Left lung (tissue), 10 donors: ENCODE measurements around the gene PLEKHG4B. TPM values are rescaled to one million over a fixed set of nuclear protein-coding genes. Genes with fewer than 3 reads are reported as not detected.
"Not testable (repeated sequence)": the region's sequence is repeated elsewhere in the genome, so short reads cannot be mapped to it uniquely, and the experiment has no call there.

Experiments
- ATAC-seq: fragments of 200-7000 bp; cut with Tn5 transposase; one replicate; pipeline ENCODE4 v1.9.1; 2020; ENCODE audit warnings: moderate library complexity
- DNase-seq, 4 donors: peaks; one replicate each; pipeline ENCODE4 v3.0.0-alpha.2; 2013 to 2020
- H3K27ac ChIP-seq, 2 donors: fragments of 200-600 bp; sonication (generic) in 1 of 2; one replicate each; pipeline versions ENCODE4 v1.5.0 to v1.8.0; 2020 to 2021
- H3K27me3 ChIP-seq, 2 donors: fragments of 200-600 bp; sonication (generic) in 1 of 2; one replicate each; pipeline versions ENCODE4 v1.5.0 to v1.8.0; 2020 to 2021
- H3K36me3 ChIP-seq, 2 donors: fragments of 200-600 bp; sonication (generic) in 1 of 2; one replicate each; pipeline versions ENCODE4 v1.5.0 to v1.8.0; 2020 to 2021
- H3K4me1 ChIP-seq, 2 donors: fragments of 200-600 bp; one replicate each; pipeline ENCODE4 v1.8.0; 2021
- H3K4me3 ChIP-seq, 2 donors: fragments of 200-600 bp; sonication (generic) in 1 of 2; one replicate each; pipeline versions ENCODE4 v1.5.0 to v1.8.0; 2020 to 2021; ENCODE audit warnings: mild to moderate bottlenecking in 1 of 2
- H3K9me3 ChIP-seq, 2 donors: fragments of 200-600 bp; sonication (generic) in 1 of 2; one replicate each; pipeline versions ENCODE4 v1.5.0 to v1.8.0; 2020 to 2021
- CTCF ChIP-seq, 2 donors: fragments of 200-600 bp; sonication (generic) in 1 of 2; IDR thresholded peaks; one replicate each; pipeline versions ENCODE4 v1.5.0 to v1.8.0; 2021; ENCODE audit warnings: antibody characterized with exemption in 2 of 2
- intact Hi-C, 2 donors: fragments of 100-400 bp; cut with DNase I; formaldehyde crosslinking; loops; one replicate each; pipeline versions ENCODE4 v1.11.2 to v1.14.2; 2022
- polyA plus RNA-seq, 6 donors: library from polyadenylated mRNA; unstranded; fragments of 120-200 nt; gene quantifications; one replicate each; pipeline ENCODE4 v1.2.1, GENCODE V29; 2013; ENCODE audit not compliant: insufficient read length in 6 of 6
- total RNA-seq, 2 donors: library from RNA; stranded (reverse); fragmentation: NEBNext Ultra II Directional; extraction: Animal tissue kit (Norgen Biotek cat#: 25700); gene quantifications; one replicate each; pipeline ENCODE4 v1.2.1, GENCODE V29; 2021
- donor health status: DM: no; HTN: yes; CAD: no.
- donor health status: DM: no; HTN: no; CAD: no.

PLEKHG4B gene
- total and polyA plus RNA-seq, 8 donors, result 1.2 to 19.5 (median 15.5) TPM

GRCh38 chr5:225334-225733 is 133.4 kb downstream of the PLEKHG4B start:
- TF ChIP-seq CTCF (IDR thresholded peaks at IDR 0.05), result no peak
- ATAC-seq (no peak), DNase-seq (no peak)
- no peak overlapping the region for H3K27ac ChIP-seq
- peaks cover 0 to 63% of the 10 kb centered on the region in 2 donors for H3K36me3 ChIP-seq
- intact Hi-C loops, result no loop called here
- peaks cover 0 to 24% of the 10 kb centered on the region in 2 donors for H3K4me1 ChIP-seq
- H3K9me3 ChIP-seq, result no peaks in the 10 kb centered on the region
- no peak overlapping the region for H3K4me3 ChIP-seq
- no peaks in the 10 kb centered on the region for H3K27me3 ChIP-seq

- H3K4me3 ChIP-seq, H3K27me3 ChIP-seq, H3K27ac ChIP-seq, DNase-seq, ATAC-seq, H3K9me3 ChIP-seq, intact Hi-C loops: not testable (repeated sequence)
- Histone ChIP-seq H3K4me1 (peaks cover 0 to 10% of the 10 kb centered on the region in 2 donors), H3K36me3 (peaks cover 0 to 84% of the 10 kb centered on the region in 2 donors)
These were observed 135.4 kb downstream of the PLEKHG4B start for GRCh38 chr5:227375-227774.

GRCh38 chr5:228886-229285 is 136.9 kb downstream of the PLEKHG4B start:
- ATAC-seq (no peak), DNase-seq (no peak)
- H3K9me3 ChIP-seq, result no peaks in the 10 kb centered on the region
- H3K27ac ChIP-seq, result no peak overlapping the region
- H3K4me3 ChIP-seq, result no peak overlapping the region
- intact Hi-C loops, result no loop called here
- no peak for TF ChIP-seq CTCF (IDR thresholded peaks at IDR 0.05)
- peaks cover 0 to 97% of the 10 kb centered on the region in 2 donors for H3K36me3 ChIP-seq
- no peaks in the 10 kb centered on the region for H3K4me1 ChIP-seq
- H3K27me3 ChIP-seq, result no peaks in the 10 kb centered on the region

- DNase-seq (no peak), ATAC-seq (no peak)
- H3K36me3 ChIP-seq, result peaks cover 0 to 97% of the 10 kb centered on the region in 2 donors
- H3K4me1 ChIP-seq, result no peaks in the 10 kb centered on the region
- H3K9me3 ChIP-seq, result no peaks in the 10 kb centered on the region
- intact Hi-C loops, result no loop called here
- TF ChIP-seq CTCF (IDR thresholded peaks at IDR 0.05), result no peak
- no peaks in the 10 kb centered on the region for H3K27me3 ChIP-seq
- no peak overlapping the region for H3K27ac ChIP-seq
- H3K4me3 ChIP-seq, result no peak overlapping the region
These were observed 138.7 kb downstream of the PLEKHG4B start for GRCh38 chr5:230711-231110.

- H3K27me3 ChIP-seq, result no peaks in the 10 kb centered on the region
These were observed 139.7 kb downstream of the PLEKHG4B start for GRCh38 chr5:231661-232060.

GRCh38 chr5:233426-233825 is 141.5 kb downstream of the PLEKHG4B start:
- H3K9me3 ChIP-seq, intact Hi-C loops, H3K27me3 ChIP-seq, H3K27ac ChIP-seq, ATAC-seq, H3K4me1 ChIP-seq, DNase-seq, H3K4me3 ChIP-seq: not testable (repeated sequence)
- H3K36me3 ChIP-seq, result peaks cover 0 to 87% of the 10 kb centered on the region in 2 donors

More at GRCh38 chr5:231661-232060, 139.7 kb downstream of the PLEKHG4B start:
- no peak overlapping the region for H3K4me3 ChIP-seq
- peaks cover 0 to 96% of the 10 kb centered on the region in 2 donors for H3K36me3 ChIP-seq
- DNase-seq, result no peak
- H3K4me1 ChIP-seq, result no peaks in the 10 kb centered on the region
- H3K27ac ChIP-seq, result no peak overlapping the region
- no peak for ATAC-seq
- no peak for TF ChIP-seq CTCF (IDR thresholded peaks at IDR 0.05)
- intact Hi-C loops, result no loop called here
- H3K9me3 ChIP-seq, result no peaks in the 10 kb centered on the region
